Colonic mucosa (tissue), 4 donors: ENCODE data around the gene PELO. TPM values are rescaled to one million over a fixed set of nuclear protein-coding genes. Genes with fewer than 3 reads are reported as not detected.
"Not testable (repeated sequence)": the region's sequence is repeated elsewhere in the genome, so short reads cannot be mapped to it uniquely, and the experiment has no call there.

Experiments
- DNase-seq: peaks from one replicate; pipeline ENCODE4 v3.0.0-alpha.2; 2020
- H3K27ac ChIP-seq: fragments of 200-600 bp; one replicate; pipeline ENCODE4 v1.8.0; 2021
- H3K27me3 ChIP-seq: fragments of 200-600 bp; one replicate; pipeline ENCODE4 v1.8.0; 2021
- H3K36me3 ChIP-seq: fragments of 200-600 bp; one replicate; pipeline ENCODE4 v1.8.0; 2021
- H3K4me1 ChIP-seq: fragments of 200-600 bp; one replicate; pipeline ENCODE4 v1.8.0; 2021; ENCODE audit warnings: mild to moderate bottlenecking
- H3K4me3 ChIP-seq: fragments of 200-600 bp; one replicate; pipeline ENCODE4 v1.8.0; 2021
- H3K9ac ChIP-seq, 2 donors: one replicate each; pipeline ENCODE4 v1.7.0; 2013; ENCODE audit warnings: control low read depth in 2 of 2, low read depth in 2 of 2, low read length in 2 of 2
- H3K9me3 ChIP-seq: fragments of 200-600 bp; one replicate; pipeline ENCODE4 v1.8.0; 2021
- CTCF ChIP-seq: fragments of 200-600 bp; IDR thresholded peaks from one replicate; pipeline ENCODE4 v1.8.0; 2022; ENCODE audit warnings: antibody characterized with exemption, mild to moderate bottlenecking
- intact Hi-C: fragments of 100-400 bp; cut with DNase I; formaldehyde crosslinking; loops from one replicate; pipeline ENCODE4 v1.14.1; 2022
- total RNA-seq, 2 donors: library from RNA; stranded (reverse); fragmentation: NEBNext Ultra II Directional in 1 of 2; extraction: Animal tissue kit (Norgen Biotek cat#: 25700) in 1 of 2; gene quantifications; one replicate each; pipeline ENCODE4 v1.2.1, GENCODE V29; 2021
- donor health status: healthy.
- donor health status: DM: no; HTN: no; CAD: no.
- donor health status: DM: no; HTN: no; CAD: no.

The PELO gene
- total RNA-seq, 2 donors from 2014 or later = 15.2 to 24.7 TPM

- no peak for DNase-seq
- no peak for TF ChIP-seq CTCF
- intact Hi-C loops = no loop called here
- no peaks in the 10 kb centered on the region for H3K4me1 ChIP-seq
- no peaks in the 10 kb centered on the region for H3K9me3 ChIP-seq
- H3K27me3 ChIP-seq = no peaks in the 10 kb centered on the region
- H3K4me3 ChIP-seq = no peak overlapping the region
- H3K27ac ChIP-seq = peak overlapping the region; percentile 34
- no peak overlapping the region for H3K9ac ChIP-seq
- no peaks in the 10 kb centered on the region for H3K36me3 ChIP-seq
Measured at GRCh38 chr5:52810426-52810825, 22.7 kb downstream of the PELO start.

GRCh38 chr5:52811067-52811749, 23.5 kb downstream of the PELO start:
- Histone ChIP-seq H3K27ac (no peak overlapping the region), H3K27me3 (no peaks in the 10 kb centered on the region), H3K36me3 (no peaks in the 10 kb centered on the region), H3K4me1 (no peaks in the 10 kb centered on the region), H3K9me3 (no peaks in the 10 kb centered on the region), H3K4me3 (no peak overlapping the region), H3K9ac (no peak overlapping the region)
- no peak for TF ChIP-seq CTCF
- DNase-seq = no peak
- intact Hi-C loops = no loop called here

- Histone ChIP-seq H3K27ac (no peak overlapping the region), H3K9me3 (no peaks in the 10 kb centered on the region), H3K36me3 (no peaks in the 10 kb centered on the region), H3K9ac (no peak overlapping the region), H3K4me1 (no peaks in the 10 kb centered on the region), H3K4me3 (no peak overlapping the region), H3K27me3 (no peaks in the 10 kb centered on the region)
- intact Hi-C loops = no loop called here
- no peak for DNase-seq
- TF ChIP-seq CTCF = no peak
Measured at GRCh38 chr5:52814352-52815148, 26.8 kb downstream of the PELO start.

- Histone ChIP-seq H3K9ac (no peak overlapping the region), H3K4me1 (no peaks in the 10 kb centered on the region), H3K27me3 (no peaks in the 10 kb centered on the region), H3K27ac (no peak overlapping the region), H3K36me3 (no peaks in the 10 kb centered on the region), H3K4me3 (no peak overlapping the region), H3K9me3 (no peaks in the 10 kb centered on the region)
- TF ChIP-seq CTCF = no peak
- intact Hi-C loops = no loop called here
- DNase-seq = no peak
Measured at GRCh38 chr5:52817818-52818217, 30.1 kb downstream of the PELO start.

- Histone ChIP-seq H3K27ac (no peak overlapping the region), H3K36me3 (no peaks in the 10 kb centered on the region), H3K4me1 (no peaks in the 10 kb centered on the region), H3K27me3 (no peaks in the 10 kb centered on the region), H3K9ac (no peak overlapping the region), H3K4me3 (no peak overlapping the region), H3K9me3 (no peaks in the 10 kb centered on the region)
- intact Hi-C loops = no loop called here
- DNase-seq = no peak
- TF ChIP-seq CTCF = no peak
Measured at GRCh38 chr5:52818360-52818759, 30.6 kb downstream of the PELO start.

GRCh38 chr5:52818807-52819206, 31.1 kb downstream of the PELO start:
- H3K9me3 ChIP-seq, H3K36me3 ChIP-seq, H3K27me3 ChIP-seq, H3K4me1 ChIP-seq, H3K27ac ChIP-seq, H3K9ac ChIP-seq, DNase-seq, intact Hi-C loops, H3K4me3 ChIP-seq: not testable (repeated sequence)
